HFF-Myc (cell line): ENCODE results near the gene NUP93.

Source experiments
- DNase-seq: peaks from one replicate; pipeline ENCODE4 v3.0.0-alpha.2; 2011; ENCODE audit warnings: low read depth; ENCODE audit errors: extremely low read depth
- H3K4me3 ChIP-seq: replicated peaks from 2 replicates; pipeline ENCODE4 v1.5.1; 2011; ENCODE audit warnings: low read depth, mild to moderate bottlenecking, control low read depth, low read length
- TF ChIP-seq, protein P1 (sequence below): IDR thresholded peaks from 2 replicates; pipeline ENCODE4 v1.5.1; 2012; ENCODE audit warnings: mild to moderate bottlenecking, low read depth, low read length, control low read depth; ENCODE audit errors: missing control alignments

The NUP93 gene

DNA sequence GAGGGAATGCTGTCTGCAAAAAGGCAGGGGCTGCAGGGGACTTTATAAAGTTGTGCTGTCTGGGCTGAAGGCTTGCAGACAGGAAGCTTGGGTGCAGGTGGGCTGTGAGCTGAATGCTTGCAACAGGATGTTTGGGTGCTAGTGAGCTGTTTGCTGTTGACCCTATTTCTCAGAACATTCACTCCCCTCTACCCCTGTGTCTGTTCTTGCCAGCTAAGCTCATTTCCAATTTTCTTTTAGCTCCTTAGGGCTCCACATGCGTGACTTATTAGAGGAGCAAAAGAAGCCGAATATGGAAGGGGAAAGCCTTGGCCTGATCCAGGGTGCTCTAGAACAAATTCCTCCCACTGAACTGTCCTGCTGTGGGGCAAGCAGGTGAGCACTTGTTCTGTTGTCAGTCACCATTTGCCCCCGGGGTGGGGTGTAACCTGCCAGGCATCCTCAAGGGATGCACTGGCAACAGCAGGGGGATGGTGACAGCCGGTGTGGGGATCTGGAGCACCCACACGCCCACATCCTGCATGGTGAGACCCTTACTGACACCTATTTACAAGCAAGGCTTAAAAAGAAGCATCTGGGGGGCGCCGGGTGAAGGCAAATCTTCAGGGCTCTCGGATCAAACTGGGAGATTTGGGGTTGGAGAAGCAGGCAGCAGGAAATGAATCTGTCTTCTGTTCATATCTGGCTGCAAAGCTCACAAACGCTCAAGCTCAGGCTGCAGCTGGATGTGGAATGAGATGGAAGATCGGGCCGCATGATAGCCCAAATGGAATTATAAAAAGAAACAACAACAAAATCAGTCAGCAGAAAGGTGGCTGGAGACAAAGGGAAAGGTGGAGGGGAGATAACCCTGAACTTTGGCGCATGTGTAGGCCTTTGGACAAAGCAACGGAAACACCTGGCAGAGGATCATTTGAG lies 21.1 kb upstream of the NUP93 start:
- no peak for DNase-seq
- H3K4me3 ChIP-seq: no peak overlapping the region
- TF ChIP-seq, protein P1, sequence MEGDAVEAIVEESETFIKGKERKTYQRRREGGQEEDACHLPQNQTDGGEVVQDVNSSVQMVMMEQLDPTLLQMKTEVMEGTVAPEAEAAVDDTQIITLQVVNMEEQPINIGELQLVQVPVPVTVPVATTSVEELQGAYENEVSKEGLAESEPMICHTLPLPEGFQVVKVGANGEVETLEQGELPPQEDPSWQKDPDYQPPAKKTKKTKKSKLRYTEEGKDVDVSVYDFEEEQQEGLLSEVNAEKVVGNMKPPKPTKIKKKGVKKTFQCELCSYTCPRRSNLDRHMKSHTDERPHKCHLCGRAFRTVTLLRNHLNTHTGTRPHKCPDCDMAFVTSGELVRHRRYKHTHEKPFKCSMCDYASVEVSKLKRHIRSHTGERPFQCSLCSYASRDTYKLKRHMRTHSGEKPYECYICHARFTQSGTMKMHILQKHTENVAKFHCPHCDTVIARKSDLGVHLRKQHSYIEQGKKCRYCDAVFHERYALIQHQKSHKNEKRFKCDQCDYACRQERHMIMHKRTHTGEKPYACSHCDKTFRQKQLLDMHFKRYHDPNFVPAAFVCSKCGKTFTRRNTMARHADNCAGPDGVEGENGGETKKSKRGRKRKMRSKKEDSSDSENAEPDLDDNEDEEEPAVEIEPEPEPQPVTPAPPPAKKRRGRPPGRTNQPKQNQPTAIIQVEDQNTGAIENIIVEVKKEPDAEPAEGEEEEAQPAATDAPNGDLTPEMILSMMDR: no peak

DNA sequence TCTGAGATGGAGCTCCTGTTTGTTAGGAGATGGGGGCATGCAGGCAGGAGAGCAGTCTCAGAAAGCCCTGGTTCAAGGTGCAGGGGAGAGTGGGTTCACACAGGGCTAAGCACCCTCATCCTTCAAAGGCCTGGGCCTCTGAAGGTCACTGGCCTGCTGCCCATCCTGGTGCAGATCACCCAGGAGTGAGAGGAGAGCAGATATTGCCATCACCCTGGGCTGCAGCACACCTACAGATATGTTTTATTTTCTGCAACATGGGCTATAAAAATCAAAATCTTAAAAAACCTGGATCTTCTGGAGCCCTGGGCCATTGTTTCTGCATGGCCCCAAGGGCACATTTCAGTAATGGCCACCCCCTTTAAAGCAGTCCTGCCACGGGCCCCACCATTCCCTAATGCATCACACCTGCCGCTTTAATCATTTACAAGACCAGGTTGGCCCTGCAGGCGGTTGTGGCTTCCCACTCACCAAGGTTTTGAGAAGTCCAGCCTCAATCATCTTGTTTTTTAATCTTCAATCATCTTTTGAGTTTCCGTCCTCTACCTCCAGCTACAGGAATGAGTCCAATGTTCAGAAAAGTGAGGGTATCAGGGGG lies 20.4 kb upstream of the NUP93 start:
- H3K4me3 ChIP-seq: no peak overlapping the region
- TF ChIP-seq, protein P1: no peak
- DNase-seq: no peak

GRCh38 chr16:56710181-56710737 lies 19.7 kb upstream of the NUP93 start:
- TF ChIP-seq, protein P1: no peak
- H3K4me3 ChIP-seq: no peak overlapping the region
- no peak for DNase-seq

DNA sequence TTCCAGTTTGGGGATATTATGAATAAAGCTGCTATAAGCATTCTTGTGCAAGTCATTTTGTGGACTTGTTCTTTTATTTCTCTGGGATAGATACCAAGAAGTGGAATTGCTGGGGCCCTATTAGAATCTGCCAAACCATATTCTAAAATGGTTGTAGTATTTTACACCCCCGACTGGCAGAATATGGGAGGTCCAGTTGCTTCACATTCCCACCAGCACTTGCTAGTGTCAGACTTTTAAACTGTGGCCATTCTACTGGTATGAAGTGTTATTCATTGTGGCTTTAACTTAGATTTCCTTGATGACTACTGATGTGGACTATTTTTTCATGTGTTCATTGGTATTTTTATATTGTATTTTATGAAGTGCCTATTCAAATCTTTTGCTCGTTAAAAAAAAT lies 18.1 kb upstream of the NUP93 start:
- TF ChIP-seq, protein P1: no peak
- H3K4me3 ChIP-seq: no peak overlapping the region
- no peak for DNase-seq

DNA sequence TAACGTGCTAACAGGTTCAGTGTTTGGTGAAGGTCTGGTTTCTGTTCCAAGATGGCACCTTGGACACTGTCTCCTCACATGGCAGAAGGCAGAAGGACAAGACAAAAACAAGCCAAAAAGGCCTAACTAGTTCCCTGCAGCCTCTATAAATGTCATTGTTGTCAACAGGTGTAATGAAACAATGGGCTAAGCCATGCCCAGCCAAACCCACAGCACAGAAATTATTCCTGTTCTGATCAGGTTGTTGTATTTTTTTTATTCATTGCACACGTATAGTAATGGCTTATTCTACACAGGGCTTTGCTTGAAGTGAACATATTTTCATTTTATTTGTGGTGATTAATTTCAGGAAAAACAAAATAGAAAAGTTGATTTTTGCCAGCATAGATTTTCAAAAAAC lies 16.1 kb upstream of the NUP93 start:
- no peak overlapping the region for H3K4me3 ChIP-seq
- no peak for DNase-seq
- TF ChIP-seq, protein P1: no peak

DNA sequence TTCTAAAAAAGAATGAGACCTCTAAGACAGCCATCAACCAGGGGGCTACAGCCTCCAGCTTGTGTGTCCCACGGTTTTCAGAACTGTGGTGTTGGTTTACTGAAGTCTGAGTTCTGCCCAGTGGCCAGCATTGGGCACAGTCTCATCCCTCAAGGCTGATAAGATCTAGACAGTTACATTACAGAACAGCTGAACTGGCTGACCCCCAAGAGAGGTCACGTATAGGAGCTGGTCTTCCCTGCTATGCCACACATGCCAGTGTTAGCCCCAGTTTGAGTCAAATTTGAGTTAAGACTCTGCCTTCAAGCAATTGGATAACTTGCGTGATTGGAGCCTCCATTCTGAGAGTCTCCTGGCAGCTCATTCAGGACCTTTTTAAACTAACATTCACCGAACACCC lies 14.8 kb upstream of the NUP93 start:
- DNase-seq: no peak

More for the DNA sequence above, 14.8 kb upstream of the NUP93 start:
- TF ChIP-seq, protein P1: no peak
- no peak overlapping the region for H3K4me3 ChIP-seq
